ENCODE measurements around the gene UNCX.
"Not testable (repeated sequence)": the region's sequence is repeated elsewhere in the genome, so short reads cannot be mapped to it uniquely, and the experiment has no call there.

UNCX gene

GRCh38 chr7:1276626-1277175 is 44.0 kb downstream of the UNCX start:
- Histone ChIP-seq H3K79me2 (ENCODE audit: control insufficient read depth, low read length) (no peaks in the 10 kb centered on the region), H3K4me2 (ENCODE audit: low read length) (no peak overlapping the region), H3K36me3 (ENCODE audit: control insufficient read depth, low read length) (no peaks in the 10 kb centered on the region), H3K27me3 (ENCODE audit: control insufficient read depth, low read length) (no peaks in the 10 kb centered on the region), H3K4me1 (ENCODE audit: control insufficient read depth, low read length) (no peaks in the 10 kb centered on the region), H4K20me1 (ENCODE audit: control insufficient read depth, insufficient read depth, low read depth, low read length) (no peaks in the 10 kb centered on the region), H3K27ac (ENCODE audit: low read depth, low read length) (no peak overlapping the region), H3F3A (ENCODE audit: control insufficient read depth, insufficient read depth) (0 out of 2 replicates have a peak, but pooled peaks cover 4% of the 10 kb centered on the region), H3K9me3 (ENCODE audit: control insufficient read depth, insufficient read depth, low read length) (peaks cover 1% of the 10 kb centered on the region; the same call in 1 of the 2 replicates), H3K4me3 (ENCODE audit: low read length) (no peak overlapping the region), H3K9me2 (replicated peaks; ENCODE audit: control insufficient read depth, low read length) (no peaks in the 10 kb centered on the region)
- no peak for TF ChIP-seq CTCF (IDR thresholded peaks at IDR 0.05; ENCODE audit: low read depth, low read length, poor library complexity, severe bottlenecking)
- TF ChIP-seq EZH2phosphoT487 (IDR thresholded peaks at IDR 0.05; ENCODE audit: borderline replicate concordance, low read length), result no peak

GRCh38 chr7:1278543-1278942 is 45.9 kb downstream of the UNCX start:
- Histone ChIP-seq H3K36me3 (ENCODE audit: control insufficient read depth, low read length) (no peaks in the 10 kb centered on the region), H3K9me3 (ENCODE audit: control insufficient read depth, insufficient read depth, low read length) (peaks cover 2% of the 10 kb centered on the region; the same call in 1 of the 2 replicates), H3K4me1 (ENCODE audit: control insufficient read depth, low read length) (no peaks in the 10 kb centered on the region), H3F3A (ENCODE audit: control insufficient read depth, insufficient read depth) (0 out of 2 replicates have a peak, but pooled peaks cover 4% of the 10 kb centered on the region), H4K20me1 (ENCODE audit: control insufficient read depth, insufficient read depth, low read depth, low read length) (no peaks in the 10 kb centered on the region), H3K4me3 (ENCODE audit: low read length) (no peak overlapping the region), H3K4me2 (ENCODE audit: low read length) (no peak overlapping the region), H3K27me3 (ENCODE audit: control insufficient read depth, low read length) (no peaks in the 10 kb centered on the region), H3K9me2 (replicated peaks; ENCODE audit: control insufficient read depth, low read length) (no peaks in the 10 kb centered on the region), H3K79me2 (ENCODE audit: control insufficient read depth, low read length) (no peaks in the 10 kb centered on the region), H3K27ac (ENCODE audit: low read depth, low read length) (no peak overlapping the region)
- TF ChIP-seq EZH2phosphoT487 (IDR thresholded peaks at IDR 0.05; ENCODE audit: borderline replicate concordance, low read length) (no peak), CTCF (IDR thresholded peaks at IDR 0.05; ENCODE audit: low read depth, low read length, poor library complexity, severe bottlenecking) (no peak)

- H3K4me3 ChIP-seq (ENCODE audit: low read length), result no peak overlapping the region
- H3F3A ChIP-seq (ENCODE audit: control insufficient read depth, insufficient read depth), result 0 out of 2 replicates have a peak, but pooled peaks cover 4% of the 10 kb centered on the region
- H3K79me2 ChIP-seq (ENCODE audit: control insufficient read depth, low read length), result no peaks in the 10 kb centered on the region
- H3K4me2 ChIP-seq (ENCODE audit: low read length), result no peak overlapping the region
- peaks cover 2% of the 10 kb centered on the region; the same call in 1 of the 2 replicates for H3K9me3 ChIP-seq (ENCODE audit: control insufficient read depth, insufficient read depth, low read length)
- TF ChIP-seq CTCF (IDR thresholded peaks at IDR 0.05; ENCODE audit: low read depth, low read length, poor library complexity, severe bottlenecking), result no peak
- TF ChIP-seq EZH2phosphoT487 (IDR thresholded peaks at IDR 0.05; ENCODE audit: borderline replicate concordance, low read length), result no peak
- no peaks in the 10 kb centered on the region for H3K36me3 ChIP-seq (ENCODE audit: control insufficient read depth, low read length)
- H4K20me1 ChIP-seq (ENCODE audit: control insufficient read depth, insufficient read depth, low read depth, low read length), result no peaks in the 10 kb centered on the region
- H3K9me2 ChIP-seq (replicated peaks; ENCODE audit: control insufficient read depth, low read length), result no peaks in the 10 kb centered on the region
- H3K27me3 ChIP-seq (ENCODE audit: control insufficient read depth, low read length), result no peaks in the 10 kb centered on the region
- no peak overlapping the region for H3K27ac ChIP-seq (ENCODE audit: low read depth, low read length)
- no peaks in the 10 kb centered on the region for H3K4me1 ChIP-seq (ENCODE audit: control insufficient read depth, low read length)
These were observed 46.4 kb downstream of the UNCX start for GRCh38 chr7:1279041-1279440.

GRCh38 chr7:1279895-1280294 is 47.2 kb downstream of the UNCX start:
- H3K27me3 ChIP-seq (ENCODE audit: control insufficient read depth, low read length); H3K4me1 ChIP-seq (ENCODE audit: control insufficient read depth, low read length); H3K79me2 ChIP-seq (ENCODE audit: control insufficient read depth, low read length); H4K20me1 ChIP-seq (ENCODE audit: control insufficient read depth, insufficient read depth, low read depth, low read length); H3K27ac ChIP-seq (ENCODE audit: low read depth, low read length); H3K9me3 ChIP-seq (ENCODE audit: control insufficient read depth, insufficient read depth, low read length); H3F3A ChIP-seq (ENCODE audit: control insufficient read depth, insufficient read depth); H3K4me2 ChIP-seq (ENCODE audit: low read length); H3K4me3 ChIP-seq (ENCODE audit: low read length); H3K36me3 ChIP-seq (ENCODE audit: control insufficient read depth, low read length); H3K9me2 ChIP-seq (replicated peaks; ENCODE audit: control insufficient read depth, low read length): not testable (repeated sequence)

Measured in DOHH2 (cell line).